Keratinocyte (primary cell): ENCODE measurements around the gene SMTN.
"Not testable (repeated sequence)": the region's sequence is repeated elsewhere in the genome, so short reads cannot be mapped to it uniquely, and the experiment has no call there.

Experiments
- CTCF ChIP-seq, 3 experiments: IDR thresholded peaks in 1 of 3; conservative IDR thresholded peaks in 1 of 3; optimal IDR thresholded peaks in 1 of 3; 2 replicates in 2 of 3; 3 replicates in 1 of 3; pipeline versions ENCODE3 to v1.5.1; 2011; ENCODE audit warnings: low read length in 3 of 3, mild to moderate bottlenecking in 3 of 3, moderate library complexity in 2 of 3, control low read depth in 1 of 3, inconsistent platforms in 1 of 3; ENCODE audit not compliant: insufficient read depth in 2 of 3; ENCODE audit errors: extremely low read depth in 1 of 3
- EZH2 ChIP-seq: IDR thresholded peaks from one replicate; pipeline ENCODE4 v1.6.1; 2012; ENCODE audit warnings: inconsistent platforms, mild to moderate bottlenecking, low read length, moderate library complexity

GRCh38 chr22:31112547-31113091, 31.5 kb downstream of the SMTN start:
- TF ChIP-seq CTCF (optimal IDR thresholded peaks at IDR 0.05 in 1 of 3, IDR thresholded peaks at IDR 0.05 in 1 of 3, conservative IDR thresholded peaks at IDR 0.05 in 1 of 3; ENCODE audit: extremely low read depth in 1 of 3, insufficient read depth in 2 of 3, low read length in 3 of 3); EZH2: not testable (repeated sequence)
